ENCODE results near the gene RIC1.

The RIC1 gene

GRCh38 chr9:5719100-5719926, 90.4 kb downstream of the RIC1 start:
- TF ChIP-seq FOXP2 (optimal IDR thresholded peaks at IDR 0.05; ENCODE audit: borderline replicate concordance, extremely low read depth, extremely low read length, insufficient read depth) = no peak

GRCh38 chr9:5720151-5720550, 91.2 kb downstream of the RIC1 start:
- no peak for TF ChIP-seq TAF1 (IDR thresholded peaks at IDR 0.05; ENCODE audit: borderline replicate concordance, insufficient read depth, low read length)
- no peak for TF ChIP-seq SIN3A (IDR thresholded peaks at IDR 0.05; ENCODE audit: borderline replicate concordance, insufficient read depth, low read length)
- TF ChIP-seq POLR2AphosphoS5 (IDR thresholded peaks at IDR 0.05; ENCODE audit: low read depth, low read length) = no peak
- TF ChIP-seq REST (IDR thresholded peaks at IDR 0.05; ENCODE audit: insufficient read depth in 1 of 2, low read depth in 2 of 2, low read length in 2 of 2) = no peak
- no peak for TF ChIP-seq FOXP2 (optimal IDR thresholded peaks at IDR 0.05; ENCODE audit: borderline replicate concordance, extremely low read depth, extremely low read length, insufficient read depth)

- TF ChIP-seq SIN3A (IDR thresholded peaks at IDR 0.05; ENCODE audit: borderline replicate concordance, insufficient read depth, low read length) (no peak), REST (IDR thresholded peaks at IDR 0.05; ENCODE audit: insufficient read depth in 1 of 2, low read depth in 2 of 2, low read length in 2 of 2) (no peak), POLR2AphosphoS5 (IDR thresholded peaks at IDR 0.05; ENCODE audit: low read depth, low read length) (no peak), FOXP2 (optimal IDR thresholded peaks at IDR 0.05; ENCODE audit: borderline replicate concordance, extremely low read depth, extremely low read length, insufficient read depth) (no peak), TAF1 (IDR thresholded peaks at IDR 0.05; ENCODE audit: borderline replicate concordance, insufficient read depth, low read length) (no peak)
Observed at GRCh38 chr9:5721279-5722087, 92.6 kb downstream of the RIC1 start.

- no peak for TF ChIP-seq TAF1 (IDR thresholded peaks at IDR 0.05; ENCODE audit: borderline replicate concordance, insufficient read depth, low read length)
- no peak for TF ChIP-seq REST (IDR thresholded peaks at IDR 0.05; ENCODE audit: insufficient read depth in 1 of 2, low read depth in 2 of 2, low read length in 2 of 2)
- TF ChIP-seq FOXP2 (optimal IDR thresholded peaks at IDR 0.05; ENCODE audit: borderline replicate concordance, extremely low read depth, extremely low read length, insufficient read depth) = no peak
- no peak for TF ChIP-seq SIN3A (IDR thresholded peaks at IDR 0.05; ENCODE audit: borderline replicate concordance, insufficient read depth, low read length)
- no peak for TF ChIP-seq POLR2AphosphoS5 (IDR thresholded peaks at IDR 0.05; ENCODE audit: low read depth, low read length)
Observed at GRCh38 chr9:5735072-5735471, 106.2 kb downstream of the RIC1 start.

- TF ChIP-seq TAF1 (IDR thresholded peaks at IDR 0.05; ENCODE audit: borderline replicate concordance, insufficient read depth, low read length) = no peak
- TF ChIP-seq POLR2AphosphoS5 (IDR thresholded peaks at IDR 0.05; ENCODE audit: low read depth, low read length) = no peak
- TF ChIP-seq SIN3A (IDR thresholded peaks at IDR 0.05; ENCODE audit: borderline replicate concordance, insufficient read depth, low read length) = no peak
- TF ChIP-seq FOXP2 (optimal IDR thresholded peaks at IDR 0.05; ENCODE audit: borderline replicate concordance, extremely low read depth, extremely low read length, insufficient read depth) = no peak
- TF ChIP-seq REST (IDR thresholded peaks at IDR 0.05; ENCODE audit: insufficient read depth in 1 of 2, low read depth in 2 of 2, low read length in 2 of 2) = no peak
Observed at GRCh38 chr9:5736563-5737346, 107.8 kb downstream of the RIC1 start.

Data from PFSK-1 (cell line).